BLaER1 treated with 17β-estradiol and CSF1 and Interleukin-3, amounts not matched to agents 10 nM and 100 nM (cell line): Measurements from ENCODE around the gene ZNF695.
"Not testable (repeated sequence)": the region's sequence is repeated elsewhere in the genome, so short reads cannot be mapped to it uniquely, and the experiment has no call there.

ENCODE experiments used
- H3K27ac ChIP-seq, 11 experiments: shearing (Covaris generic); formaldehyde crosslinking; 2 replicates each; pipeline ENCODE4 v1.8.1; 2022
- H3K27me3 ChIP-seq, 11 experiments: shearing (Covaris generic); formaldehyde crosslinking; 2 replicates each; pipeline ENCODE4 v1.8.1; 2022
- H3K36me3 ChIP-seq, 11 experiments: shearing (Covaris generic); formaldehyde crosslinking; 2 replicates each; pipeline ENCODE4 v1.8.1; 2022
- H3K4me1 ChIP-seq, 10 experiments: shearing (Covaris generic); formaldehyde crosslinking; 2 replicates each; pipeline ENCODE4 v1.8.1; 2022
- H3K4me2 ChIP-seq, 11 experiments: shearing (Covaris generic); formaldehyde crosslinking; 2 replicates each; pipeline ENCODE4 v1.8.1; 2022
- H3K4me3 ChIP-seq, 10 experiments: shearing (Covaris generic); formaldehyde crosslinking; 2 replicates each; pipeline ENCODE4 v1.8.1; 2022
- H3K9ac ChIP-seq, 11 experiments: shearing (Covaris generic); formaldehyde crosslinking; 2 replicates each; pipeline ENCODE4 v1.8.1; 2022
- H3K9me3 ChIP-seq, 11 experiments: shearing (Covaris generic); formaldehyde crosslinking; replicated peaks in 1 of 11; 2 replicates each; pipeline ENCODE4 v1.8.1; 2022
- H4K20me1 ChIP-seq, 11 experiments: shearing (Covaris generic); formaldehyde crosslinking; 2 replicates each; pipeline ENCODE4 v1.8.1; 2022
- Cebpa-rat ChIP-seq, 11 experiments: shearing (Covaris generic); IDR thresholded peaks; 2 replicates each; pipeline ENCODE4 v1.8.1; 2022

The ZNF695 gene

DNA sequence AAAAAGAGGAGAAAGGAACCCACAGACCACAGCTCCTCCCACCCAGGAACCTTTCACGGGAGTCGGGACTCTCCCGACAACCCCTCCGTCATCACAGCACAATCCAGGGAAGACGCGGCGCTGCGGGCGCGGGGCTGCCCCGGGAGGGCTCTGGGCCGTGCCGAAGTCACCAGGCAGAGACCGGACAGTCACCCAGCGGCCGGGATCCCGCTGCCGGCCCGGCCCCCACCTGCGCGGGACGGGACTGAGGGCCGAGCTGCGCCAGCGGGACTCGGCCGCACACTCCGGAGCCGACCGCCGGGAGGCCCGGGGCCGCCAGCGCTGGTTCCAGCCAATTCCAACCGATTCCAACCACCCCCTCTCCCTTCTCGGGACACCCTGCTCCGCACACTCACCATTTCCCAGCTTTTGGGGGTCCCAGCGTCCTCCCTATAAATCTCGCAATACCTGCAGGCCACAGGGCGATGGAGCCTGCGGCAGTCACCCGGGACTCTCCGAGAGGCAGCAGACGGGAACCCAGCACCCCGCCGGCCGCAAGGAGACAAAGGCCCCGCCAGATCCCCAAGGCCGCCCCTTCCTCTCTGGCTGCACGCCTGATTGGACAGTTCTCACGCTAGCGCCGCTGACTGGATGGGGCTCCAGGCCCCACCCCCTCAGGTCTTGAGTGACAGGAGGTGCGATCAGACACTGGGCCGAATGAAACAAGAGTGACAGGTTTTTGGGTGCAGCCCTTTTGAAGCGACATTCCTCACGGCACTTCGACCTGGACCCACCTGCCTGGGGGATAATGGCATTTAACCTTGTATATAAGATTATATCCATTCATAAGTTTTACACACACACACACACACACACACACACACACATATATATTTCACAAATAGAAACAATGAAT is at the start of gene ZNF695:
Gene ZNF695, minus strand, starts transcription at position 547 of the 895 bp plus-strand sequence. Its CDS starts 149 bp downstream, at position 398.
- Histone ChIP-seq H3K9ac (peak within 1 kb of the TSS; percentile 82 to 93 (median 89)), H3K4me1 (peaks cover 0 to 10% (median 0%) of the 10 kb centered on the region in 10 experiments; a peak in 5 of 20 replicates), H3K27me3 (no peaks in the 10 kb centered on the region), H3K4me2 (peak within 1 kb of the TSS; percentile 66 to 94 (median 77)), H3K36me3 (peaks cover 6 to 43% (median 38%) of the 10 kb centered on the region in 11 experiments), H3K4me3 (peak within 1 kb of the TSS; percentile 71 to 96 (median 84)), H4K20me1 (no peaks in the 10 kb centered on the region), H3K9me3 (peaks cover 80 to 90% (median 88%) of the 10 kb centered on the region in 11 experiments), H3K27ac (peak within 1 kb of the TSS; percentile 29 to 92 (median 83); a peak in 21 of 22 replicates)
- no peak for TF ChIP-seq Cebpa-rat (IDR thresholded peaks at IDR 0.05)

DNA sequence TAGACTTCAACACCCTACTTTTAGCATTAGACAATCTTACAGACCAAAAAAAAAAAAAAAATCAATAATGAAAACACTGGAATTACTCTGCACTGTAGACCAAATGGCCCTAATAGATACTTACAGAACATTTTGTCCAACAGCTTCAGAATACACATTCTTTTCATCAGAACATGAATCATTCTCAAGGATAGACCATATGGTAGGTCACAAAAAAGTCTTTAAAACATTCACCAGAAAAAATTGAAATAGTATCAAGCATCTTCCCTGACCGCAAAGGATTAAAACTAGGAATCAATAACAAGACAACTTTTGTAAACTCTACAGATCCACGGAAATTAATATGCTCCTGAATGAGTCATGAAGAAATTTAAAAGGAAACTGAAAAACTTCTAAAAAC is 48.2 kb upstream of the ZNF695 start:
- Histone ChIP-seq H3K4me3 (0 out of 20 replicates have a peak overlapping the region, but pooled peaks of 1 of the 10 experiments have one; percentile 33), H3K9ac (no peak overlapping the region), H3K36me3 (peaks cover 61 to 98% (median 91%) of the 10 kb centered on the region in 11 experiments), H3K4me2 (no peak overlapping the region), H3K4me1 (peaks cover 0 to 22% (median 5%) of the 10 kb centered on the region in 10 experiments; a peak in 13 of 20 replicates), H3K9me3 (peaks cover 99 to 100% (median 100%) of the 10 kb centered on the region in 11 experiments), H4K20me1 (no peaks in the 10 kb centered on the region), H3K27ac (no peak overlapping the region), H3K27me3 (no peaks in the 10 kb centered on the region)
- no peak for TF ChIP-seq Cebpa-rat (IDR thresholded peaks at IDR 0.05)

DNA sequence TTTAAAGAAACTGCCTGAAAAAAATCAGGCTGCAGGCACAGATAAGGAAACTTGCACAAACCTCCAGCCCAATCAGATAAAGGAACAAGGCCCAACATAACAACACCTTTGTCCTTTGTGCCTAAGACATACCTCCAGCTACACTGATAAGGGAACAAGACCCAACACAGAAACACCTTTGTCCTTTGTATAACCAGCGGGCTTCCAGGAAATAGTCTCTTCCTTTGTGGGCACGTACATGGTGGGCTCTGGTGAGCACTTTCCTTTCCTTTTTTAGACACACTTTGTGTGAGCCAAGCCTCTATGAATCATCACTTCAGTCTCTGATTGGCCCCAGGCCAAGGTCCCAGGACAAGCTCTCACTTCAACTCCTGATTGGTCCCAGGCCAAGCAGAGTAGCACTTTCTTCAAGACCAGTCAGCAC is 47.1 kb upstream of the ZNF695 start:
- no peaks in the 10 kb centered on the region for H4K20me1 ChIP-seq
- peak overlapping the region in 6 of 11 experiments; percentile 0 to 26 (median 15); a peak in 7 of 22 replicates for H3K4me2 ChIP-seq

DNA sequence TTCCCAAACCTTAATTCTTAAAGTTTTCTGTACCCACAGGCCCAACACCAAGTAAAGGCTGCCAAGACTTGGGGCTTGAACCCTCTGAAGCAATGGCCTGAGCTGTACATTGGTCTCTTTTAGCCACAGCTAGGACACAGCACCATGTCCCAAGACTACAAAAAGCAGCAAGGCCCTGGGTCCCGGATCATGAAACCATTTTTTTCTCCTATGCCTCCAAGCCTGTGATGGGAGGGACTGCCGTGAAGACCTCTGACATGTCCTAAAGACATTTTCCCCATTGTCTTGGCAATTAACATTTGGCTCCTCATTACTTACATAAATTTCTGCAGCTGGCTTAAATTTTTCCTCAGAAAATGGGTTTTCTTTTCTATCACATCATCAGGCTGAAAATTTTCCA is 39.8 kb upstream of the ZNF695 start:
- Histone ChIP-seq H3K4me2 (no peak overlapping the region), H3K36me3 (peaks cover 71 to 97% (median 89%) of the 10 kb centered on the region in 11 experiments), H3K9ac (no peak overlapping the region), H3K27me3 (no peaks in the 10 kb centered on the region), H3K9me3 (peaks cover 100% of the 10 kb centered on the region in 11 experiments), H3K27ac (no peak overlapping the region), H3K4me1 (no peaks in the 10 kb centered on the region), H3K4me3 (peak overlapping the region in 6 of 10 experiments; percentile 4 to 47 (median 22); a peak in 7 of 20 replicates), H4K20me1 (no peaks in the 10 kb centered on the region)
- no peak for TF ChIP-seq Cebpa-rat (IDR thresholded peaks at IDR 0.05)

More for the DNA sequence above, 47.1 kb upstream of the ZNF695 start:
- H3K9ac ChIP-seq = no peak overlapping the region
- peak overlapping the region in 7 of 10 experiments; percentile 5 to 45 (median 25); a peak in 6 of 20 replicates for H3K4me3 ChIP-seq
- peaks cover 61 to 98% (median 90%) of the 10 kb centered on the region in 11 experiments for H3K36me3 ChIP-seq
- peaks cover 99 to 100% (median 100%) of the 10 kb centered on the region in 11 experiments for H3K9me3 ChIP-seq
- no peaks in the 10 kb centered on the region for H3K27me3 ChIP-seq
- TF ChIP-seq Cebpa-rat (IDR thresholded peaks at IDR 0.05) = no peak
- H3K4me1 ChIP-seq = peaks cover 0 to 11% (median 5%) of the 10 kb centered on the region in 10 experiments; a peak in 12 of 20 replicates
- H3K27ac ChIP-seq = no peak overlapping the region

DNA sequence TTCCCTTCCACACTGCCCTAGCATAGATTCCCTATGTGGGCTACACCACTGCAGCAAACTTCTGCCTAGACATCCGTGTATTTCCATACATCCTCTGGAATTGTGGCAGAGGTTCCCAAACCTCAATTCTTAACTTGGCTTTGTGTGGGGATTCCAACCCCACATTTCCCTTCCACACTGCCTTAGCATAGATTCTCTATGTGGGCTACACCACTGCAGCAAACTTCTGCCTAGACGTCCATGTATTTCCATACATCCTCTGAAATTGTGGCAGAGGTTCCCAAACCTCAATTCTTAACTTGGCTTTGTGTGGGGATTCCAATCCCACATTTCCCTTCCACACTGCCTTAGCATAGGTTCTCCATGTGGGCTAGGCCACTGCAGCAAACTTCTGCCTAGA is 39.4 kb upstream of the ZNF695 start:
- Histone ChIP-seq H3K36me3 (peaks cover 71 to 97% (median 89%) of the 10 kb centered on the region in 11 experiments), H3K4me2 (no peak overlapping the region), H3K9me3 (peaks cover 100% of the 10 kb centered on the region in 11 experiments), H3K27ac (no peak overlapping the region), H3K9ac (no peak overlapping the region), H3K4me1 (no peaks in the 10 kb centered on the region), H4K20me1 (no peaks in the 10 kb centered on the region), H3K4me3 (peak overlapping the region in 9 of 10 experiments; percentile 4 to 47 (median 22); a peak in 13 of 20 replicates), H3K27me3 (no peaks in the 10 kb centered on the region)
- TF ChIP-seq Cebpa-rat (IDR thresholded peaks at IDR 0.05) = no peak

DNA sequence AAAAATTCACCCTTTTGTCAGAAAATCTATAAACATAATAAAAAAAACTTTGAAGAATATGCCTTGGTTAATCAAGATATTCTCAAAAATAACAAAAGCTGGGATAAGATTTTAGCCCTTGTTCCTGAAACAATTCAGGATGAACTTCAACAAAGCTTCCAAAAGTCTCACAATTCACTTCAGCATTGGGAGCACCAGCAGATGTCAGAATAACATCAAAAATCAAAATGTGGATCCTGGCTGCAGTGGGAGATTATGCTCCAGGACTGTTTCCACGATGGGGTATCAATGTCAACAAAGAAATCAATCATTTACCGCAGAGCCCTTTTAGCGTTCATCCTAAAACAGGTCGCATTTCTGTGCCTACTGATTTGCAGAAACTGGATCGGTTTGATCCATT is 35.5 kb upstream of the ZNF695 start:
- H3K27ac ChIP-seq = no peak overlapping the region
- no peaks in the 10 kb centered on the region for H3K27me3 ChIP-seq
- no peaks in the 10 kb centered on the region for H3K4me1 ChIP-seq
- H3K4me3 ChIP-seq = no peak overlapping the region
- H3K9ac ChIP-seq = no peak overlapping the region
- H4K20me1 ChIP-seq = no peaks in the 10 kb centered on the region
- peaks cover 100% of the 10 kb centered on the region in 11 experiments for H3K9me3 ChIP-seq
- peaks cover 97 to 100% (median 100%) of the 10 kb centered on the region in 11 experiments for H3K36me3 ChIP-seq
- no peak overlapping the region for H3K4me2 ChIP-seq
- TF ChIP-seq Cebpa-rat (IDR thresholded peaks at IDR 0.05) = no peak

DNA sequence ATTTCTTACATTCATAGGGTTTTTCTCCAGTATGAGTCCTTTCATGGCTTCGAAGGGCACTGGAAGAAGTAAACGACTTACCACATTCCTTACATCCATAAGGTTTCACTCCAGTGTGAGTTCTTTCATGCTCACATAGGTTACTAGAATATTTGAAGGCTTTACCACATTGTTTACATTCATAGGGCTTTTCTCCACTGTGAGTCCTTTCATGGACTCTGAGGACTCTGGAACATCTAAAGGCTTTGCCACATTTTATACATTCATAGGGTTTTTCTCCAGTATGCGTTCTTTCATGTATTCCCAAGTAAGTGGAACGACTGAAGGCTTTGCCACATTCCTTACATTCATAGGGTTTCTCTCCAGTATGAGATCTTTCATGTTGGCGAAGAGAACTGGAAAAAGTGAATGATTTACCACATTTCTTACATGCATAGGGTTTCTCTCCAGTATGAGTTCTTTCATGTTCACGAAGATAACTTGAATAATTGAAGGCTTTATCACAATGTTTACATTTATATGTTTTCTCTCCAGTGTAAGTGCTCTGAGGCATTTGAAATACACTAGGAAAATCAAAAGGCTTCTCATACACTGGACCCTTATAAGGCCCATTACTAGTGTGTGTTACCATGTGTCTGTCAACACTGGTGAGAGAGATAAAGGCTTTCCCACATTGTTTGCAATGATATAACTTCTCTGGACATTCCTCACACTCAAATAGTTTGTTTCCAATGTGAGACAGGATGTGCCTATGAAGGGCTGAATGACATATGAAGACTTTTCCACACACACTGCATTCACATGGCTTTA is 29.9 kb upstream of the ZNF695 start:
- TF ChIP-seq Cebpa-rat (IDR thresholded peaks at IDR 0.05) = no peak
- Histone ChIP-seq H3K4me3 (peak overlapping the region in 9 of 10 experiments; percentile 1 to 52 (median 24); a peak in 13 of 20 replicates), H3K4me1 (no peaks in the 10 kb centered on the region), H3K9me3 (peaks cover 100% of the 10 kb centered on the region in 11 experiments), H3K9ac (no peak overlapping the region), H3K27ac (no peak overlapping the region), H3K36me3 (peaks cover 98 to 100% (median 100%) of the 10 kb centered on the region in 11 experiments), H3K27me3 (no peaks in the 10 kb centered on the region; a peak in 1 of 22 replicates), H4K20me1 (no peaks in the 10 kb centered on the region), H3K4me2 (no peak overlapping the region)

DNA sequence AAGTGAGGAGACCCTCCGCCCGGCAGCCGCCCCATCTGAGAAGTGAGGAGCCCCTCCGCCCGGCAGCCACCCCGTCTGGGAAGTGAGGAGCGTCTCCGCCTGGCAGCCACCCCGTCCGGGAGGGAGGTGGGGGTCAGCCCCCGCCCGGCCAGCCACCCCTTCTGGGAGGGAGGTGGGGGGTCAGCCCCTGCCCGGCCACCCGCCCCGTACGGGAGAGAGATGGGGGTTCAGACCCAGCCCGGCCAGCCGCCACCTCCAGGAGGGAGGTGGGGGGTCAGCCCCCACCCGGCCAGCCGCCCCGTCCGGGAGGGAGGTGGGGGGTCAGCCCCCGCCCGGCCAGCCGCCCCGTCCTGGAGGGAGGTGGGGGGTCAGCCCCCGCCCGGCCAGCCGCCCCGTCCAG is 24.4 kb upstream of the ZNF695 start:
- H3K4me2 ChIP-seq, H3K27ac ChIP-seq, H3K27me3 ChIP-seq, H4K20me1 ChIP-seq, H3K4me1 ChIP-seq, H3K9ac ChIP-seq, H3K4me3 ChIP-seq: not testable (repeated sequence)
- Histone ChIP-seq H3K9me3 (peaks cover 96 to 100% (median 99%) of the 10 kb centered on the region in 11 experiments), H3K36me3 (peaks cover 45 to 56% (median 46%) of the 10 kb centered on the region in 11 experiments)

DNA sequence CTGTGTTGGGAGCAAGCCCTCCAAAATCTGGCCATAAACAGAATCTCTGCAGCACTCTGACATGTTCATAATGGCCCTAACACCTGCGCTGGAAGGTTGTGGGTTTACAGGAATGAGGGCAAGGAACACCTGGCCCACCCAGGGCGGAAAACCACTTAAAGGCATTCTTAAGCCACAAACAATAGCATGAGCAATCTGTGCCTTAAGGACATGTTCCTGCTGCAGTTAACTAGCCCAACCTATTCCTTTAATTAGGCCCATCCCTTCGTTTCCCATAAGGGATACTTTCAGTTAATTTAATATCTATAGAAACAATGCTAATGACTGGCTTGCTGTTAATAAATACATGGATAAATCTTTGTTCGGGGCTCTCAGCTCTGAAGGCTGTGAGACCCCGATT is 16.8 kb upstream of the ZNF695 start:
- H3K27me3 ChIP-seq, H3K4me1 ChIP-seq, H4K20me1 ChIP-seq, H3K4me2 ChIP-seq, H3K4me3 ChIP-seq, H3K27ac ChIP-seq, H3K9ac ChIP-seq: not testable (repeated sequence)
- peaks cover 98 to 100% (median 99%) of the 10 kb centered on the region in 11 experiments for H3K9me3 ChIP-seq
- peaks cover 0 to 11% (median 0%) of the 10 kb centered on the region in 11 experiments; a peak in 5 of 22 replicates for H3K36me3 ChIP-seq
